ENCODE results near the gene TMEM191C.
"Not testable (repeated sequence)": the region's sequence is repeated elsewhere in the genome, so short reads cannot be mapped to it uniquely, and the experiment has no call there.

Gene TMEM191C

GRCh38 chr22:21487723-21488122, 20.5 kb downstream of the TMEM191C start:
- DNase-seq: not testable (repeated sequence)

- DNase-seq: not testable (repeated sequence)
These were observed 22.0 kb downstream of the TMEM191C start for GRCh38 chr22:21489149-21489680.

GRCh38 chr22:21490556-21490955, 23.4 kb downstream of the TMEM191C start:
- not testable (repeated sequence) for DNase-seq

GRCh38 chr22:21492271-21492670, 25.1 kb downstream of the TMEM191C start:
- not testable (repeated sequence) for DNase-seq

- DNase-seq: not testable (repeated sequence)
These were observed 26.9 kb downstream of the TMEM191C start for GRCh38 chr22:21493789-21494782.

GRCh38 chr22:21497984-21498383, 30.8 kb downstream of the TMEM191C start:
- not testable (repeated sequence) for DNase-seq

GRCh38 chr22:21498489-21498888, 31.3 kb downstream of the TMEM191C start:
- DNase-seq: not testable (repeated sequence)

- DNase-seq: not testable (repeated sequence)
These were observed 32.7 kb downstream of the TMEM191C start for GRCh38 chr22:21499623-21500506.

- DNase-seq: not testable (repeated sequence)
These were observed 43.2 kb downstream of the TMEM191C start for GRCh38 chr22:21510397-21510796.

GRCh38 chr22:21512022-21512421, 44.8 kb downstream of the TMEM191C start:
- DNase-seq: not testable (repeated sequence)

- DNase-seq: not testable (repeated sequence)
These were observed 46.9 kb downstream of the TMEM191C start for GRCh38 chr22:21514117-21514516.

GRCh38 chr22:21515234-21515633, 48.0 kb downstream of the TMEM191C start:
- not testable (repeated sequence) for DNase-seq

GRCh38 chr22:21516522-21516921, 49.3 kb downstream of the TMEM191C start:
- DNase-seq: not testable (repeated sequence)

GRCh38 chr22:21516970-21517764, 50.0 kb downstream of the TMEM191C start:
- not testable (repeated sequence) for DNase-seq

Data from activated CD4-positive, alpha-beta T cell treated with anti-CD3 and anti-CD28 coated beads, Interleukin-10, Interleukin-2, amounts not matched to agents 100 ng/mL and 50 ng/mL, durations not matched to agents 16 hours and 8 hours (primary cell).